Sciatic nerve (tissue), 2 donors: ENCODE measurements around the gene BMP7. TPM values are rescaled to one million over a fixed set of nuclear protein-coding genes. Genes with fewer than 3 reads are reported as not detected.

ENCODE experiments used
- ATAC-seq: fragments of 200-7000 bp; cut with Tn5 transposase; one replicate; pipeline ENCODE4 v1.9.1; 2020; ENCODE audit warnings: mild to moderate bottlenecking, moderate library complexity
- DNase-seq: peaks from one replicate; pipeline ENCODE4 v3.0.0-alpha.2; 2020; ENCODE audit warnings: low spot score
- intact Hi-C: fragments of 100-400 bp; cut with DNase I; formaldehyde crosslinking; loops from one replicate; pipeline ENCODE4 v1.14.2; 2022
- total RNA-seq: library from RNA; stranded (reverse); fragmentation: NEBNext Ultra II Directional; extraction: Animal tissue kit (Norgen Biotek cat#: 25700); gene quantifications from one replicate; pipeline ENCODE4 v1.2.1, GENCODE V29; 2021
- donor health status: DM: no; HTN: no; CAD: no.
- donor health status: DM: no; HTN: no; CAD: no.

Gene BMP7
- total RNA-seq, 1 donor from 2014 or later, result 17.3 TPM

DNA sequence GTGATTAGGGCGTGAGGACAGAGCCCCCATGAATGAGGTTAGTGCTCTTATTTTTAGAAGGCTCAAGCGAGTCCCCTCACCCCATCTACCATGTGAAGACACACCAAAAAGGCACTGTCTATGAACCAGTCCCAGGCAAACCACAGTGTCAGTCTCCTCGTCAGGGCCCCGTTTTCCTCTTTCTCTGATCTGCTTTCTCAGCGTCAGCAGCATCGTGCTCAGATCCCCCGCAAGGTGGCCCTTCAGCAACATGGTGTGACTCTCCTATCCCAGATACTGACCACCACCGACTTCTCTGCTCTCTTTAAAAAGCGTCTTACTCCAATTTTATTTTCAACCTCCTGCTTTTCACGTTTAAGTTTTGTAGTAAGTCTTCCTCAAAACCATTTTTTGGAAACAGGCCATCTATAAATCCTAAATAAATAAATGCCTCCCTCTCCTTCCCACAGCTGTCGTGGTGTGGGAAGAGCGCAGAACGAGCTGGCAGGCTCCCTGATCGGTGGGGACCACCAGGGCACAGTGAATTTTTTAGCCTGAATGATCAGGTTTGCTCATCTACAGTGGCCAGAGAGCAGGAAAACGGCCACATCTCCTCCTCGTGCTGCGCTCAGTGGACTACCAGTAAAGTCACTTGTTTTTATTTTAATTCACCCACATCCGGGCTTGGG, 113.1 kb downstream of the BMP7 start:
- ATAC-seq, result peak; percentile 28

DNA sequence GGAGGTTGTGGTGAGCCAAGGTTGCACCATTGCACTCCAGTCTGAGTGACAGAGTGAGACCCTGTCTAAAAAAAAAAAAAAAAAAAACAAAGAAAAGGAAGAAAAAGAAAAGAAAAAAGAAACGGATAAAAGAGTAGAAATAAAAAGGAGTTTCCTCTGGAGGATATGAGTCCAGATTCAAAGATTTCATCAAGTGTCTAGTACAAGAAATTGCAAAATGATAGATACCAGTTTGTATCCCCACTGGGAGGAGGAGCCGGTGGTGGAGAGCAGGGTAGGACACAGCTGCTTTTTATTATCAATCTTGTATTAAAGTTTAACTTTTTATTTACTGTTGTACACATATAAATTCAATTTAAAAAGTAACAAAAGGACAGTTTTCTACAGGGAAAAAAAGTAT, 113.9 kb downstream of the BMP7 start:
- no peak for DNase-seq
- intact Hi-C loops, result no loop called here
- no peak for ATAC-seq

More for the DNA sequence above, 113.1 kb downstream of the BMP7 start:
- intact Hi-C loops, result no loop called here
- no peak for DNase-seq

DNA sequence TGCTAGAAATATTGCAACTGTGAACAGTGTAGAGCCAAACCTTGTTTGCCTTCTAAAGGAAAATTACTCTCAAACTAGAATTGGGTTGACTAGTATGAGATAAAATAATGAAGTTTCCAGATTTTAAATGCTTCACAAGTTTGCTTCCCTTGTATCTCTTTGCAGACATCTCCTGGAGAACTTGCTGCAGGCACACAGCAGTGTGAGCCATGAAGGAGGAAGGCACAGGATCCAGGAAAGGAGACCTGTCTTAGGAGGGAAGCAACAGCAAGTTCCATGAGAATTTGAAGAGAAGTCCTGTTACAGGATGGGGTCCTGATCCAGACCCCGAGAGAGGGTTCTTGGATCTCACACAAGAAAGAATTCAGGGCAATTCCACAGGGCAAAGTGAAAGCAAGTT, 115.9 kb downstream of the BMP7 start:
- intact Hi-C loops, result no loop called here
- ATAC-seq, result no peak
- DNase-seq, result no peak

DNA sequence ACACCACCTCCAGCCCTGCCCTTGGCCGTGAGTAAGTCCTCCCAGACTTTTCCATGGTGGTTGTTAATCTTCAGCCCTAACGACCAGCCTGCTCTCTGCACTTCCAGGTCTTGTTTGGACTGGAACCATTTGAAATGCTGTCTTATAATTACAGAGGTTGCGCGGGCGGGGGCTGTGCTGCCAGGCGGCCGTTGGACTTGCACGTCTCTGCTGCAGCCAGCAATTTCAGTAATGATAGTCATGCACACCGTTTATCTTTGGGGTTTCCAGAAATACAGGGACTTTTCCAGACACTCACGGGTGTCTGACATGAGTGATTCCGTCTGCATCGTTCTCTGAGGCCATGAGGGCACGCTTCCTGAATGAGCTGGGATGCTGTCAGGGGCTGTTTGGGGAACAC, 118.2 kb downstream of the BMP7 start:
- intact Hi-C loops, result no loop called here
- no peak for ATAC-seq
- DNase-seq, result no peak

DNA sequence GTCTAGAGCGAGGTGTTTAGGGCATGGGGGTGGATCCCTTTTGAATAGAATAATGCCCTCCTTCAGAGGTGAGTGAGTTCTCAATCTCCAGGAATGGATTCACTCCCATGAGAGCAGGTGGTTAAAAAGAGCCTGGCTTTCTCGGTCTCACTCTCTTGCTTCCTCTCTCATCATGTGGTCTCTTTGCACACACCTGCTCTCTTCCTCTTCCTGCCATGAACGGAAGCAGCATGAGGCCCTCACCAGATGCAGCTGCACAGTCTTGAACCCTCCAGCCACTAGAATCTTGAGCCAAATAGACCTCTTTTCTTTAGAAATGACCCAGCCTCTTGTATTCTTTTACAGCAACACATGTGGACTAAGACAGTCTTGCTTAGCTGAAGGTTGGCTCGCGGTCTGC, 119.3 kb downstream of the BMP7 start:
- no peak for DNase-seq
- intact Hi-C loops, result no loop called here
- ATAC-seq, result no peak

DNA sequence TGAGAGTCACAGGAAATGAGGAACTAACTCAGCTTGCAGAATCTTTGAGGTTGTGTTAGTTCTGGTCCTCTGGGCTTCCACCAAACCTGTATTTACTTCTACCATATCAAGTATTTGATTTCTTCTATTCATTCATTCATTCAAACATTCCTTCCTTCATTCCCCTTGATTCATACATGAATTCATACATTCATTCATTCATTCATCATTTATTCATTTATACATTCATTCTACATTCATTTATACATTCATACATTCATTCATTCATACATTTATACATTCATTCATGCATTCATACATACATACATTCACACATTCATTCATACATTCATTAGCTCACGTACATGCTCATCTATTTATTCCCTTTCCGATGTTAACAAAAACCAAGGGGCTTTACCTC, 120.3 kb downstream of the BMP7 start:
- DNase-seq (no peak), ATAC-seq (no peak)
- intact Hi-C loops, result no loop called here

DNA sequence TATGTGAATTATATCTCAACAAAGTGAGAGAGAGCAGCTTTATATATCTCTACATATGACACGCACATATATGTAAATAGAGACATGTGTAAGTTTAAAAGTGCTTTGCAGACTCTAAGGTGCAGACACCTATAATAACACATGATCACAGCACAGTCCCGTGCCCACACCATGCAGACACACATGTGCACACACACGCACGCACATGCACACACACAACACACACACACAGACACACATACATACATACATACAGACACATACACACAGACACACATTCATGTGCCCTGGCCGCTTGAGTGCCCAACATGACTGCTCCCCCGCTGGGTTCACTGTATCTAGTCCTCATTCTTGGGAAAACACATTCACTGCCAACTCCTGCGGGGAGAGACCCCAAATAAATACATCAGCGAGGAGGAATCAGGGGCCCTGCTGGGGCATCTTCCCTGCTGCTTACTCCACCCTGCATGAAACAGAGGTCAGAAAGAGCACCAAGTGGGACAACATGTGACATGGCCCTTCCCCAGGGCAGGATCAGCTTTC, 121.3 kb downstream of the BMP7 start:
- intact Hi-C loops, result no loop called here

DNA sequence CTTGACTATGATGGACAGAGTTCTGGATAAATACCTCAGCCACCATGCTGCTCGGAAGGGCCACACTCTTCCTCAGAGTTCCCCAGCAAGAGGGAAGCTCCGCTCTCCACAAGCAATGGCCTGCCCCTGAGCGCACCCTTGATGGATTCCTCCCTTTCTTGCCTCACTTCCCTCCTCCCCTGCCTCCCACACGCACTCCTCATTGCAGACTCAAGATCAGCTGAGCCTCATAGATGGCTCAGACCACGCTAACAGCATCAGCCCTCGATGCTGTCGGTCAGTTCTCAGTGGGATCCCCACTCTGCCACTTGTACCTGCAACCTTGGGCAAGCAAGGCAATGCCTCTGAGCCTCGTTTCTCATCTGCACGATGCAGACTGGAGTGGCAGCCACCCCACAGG, 123.3 kb downstream of the BMP7 start:
- DNase-seq, result no peak
- no peak for ATAC-seq
- intact Hi-C loops, result no loop called here

More for the DNA sequence above, 121.3 kb downstream of the BMP7 start:
- ATAC-seq, result no peak
- no peak for DNase-seq

DNA sequence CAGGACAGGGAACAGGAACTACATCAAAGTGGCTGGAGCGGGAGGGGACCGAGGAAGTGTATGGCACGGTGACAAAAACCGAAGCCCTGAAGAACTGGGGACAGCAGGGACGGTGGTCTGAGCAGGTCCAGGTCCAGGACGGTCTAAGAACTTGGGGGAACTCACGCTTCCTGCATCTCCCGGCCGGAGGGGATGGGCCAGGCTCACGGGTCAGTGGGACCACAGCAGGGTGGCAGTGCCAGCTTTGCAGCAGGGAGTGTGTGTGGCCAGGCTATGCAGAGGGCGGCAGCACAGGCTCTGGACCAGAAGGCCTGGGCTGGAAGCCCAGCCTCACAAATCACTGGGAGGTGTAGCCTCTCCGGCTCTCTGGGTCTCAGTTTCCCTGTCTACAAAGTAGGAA, 123.8 kb downstream of the BMP7 start:
- intact Hi-C loops, result no loop called here
- no peak for DNase-seq
- ATAC-seq, result no peak

DNA sequence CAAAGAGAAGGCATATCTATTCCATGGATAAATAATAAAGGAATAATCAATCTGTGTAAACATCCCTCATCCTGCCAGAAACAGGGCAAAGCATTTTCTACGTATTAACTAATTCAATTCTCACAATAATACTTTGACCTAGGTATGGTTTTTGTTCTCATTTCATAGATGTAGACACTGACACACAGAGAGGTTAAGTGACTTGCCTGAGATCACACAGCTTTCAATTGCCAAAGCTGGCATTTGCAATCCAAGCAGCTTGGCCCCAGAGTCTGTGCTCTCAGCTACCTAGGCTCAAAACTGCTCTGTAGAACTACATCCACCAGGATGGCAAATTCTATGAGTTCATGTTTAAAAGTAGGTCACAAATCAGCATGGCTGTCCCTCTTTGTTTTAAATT, 124.9 kb downstream of the BMP7 start:
- intact Hi-C loops, result no loop called here
- DNase-seq (no peak), ATAC-seq (no peak)

DNA sequence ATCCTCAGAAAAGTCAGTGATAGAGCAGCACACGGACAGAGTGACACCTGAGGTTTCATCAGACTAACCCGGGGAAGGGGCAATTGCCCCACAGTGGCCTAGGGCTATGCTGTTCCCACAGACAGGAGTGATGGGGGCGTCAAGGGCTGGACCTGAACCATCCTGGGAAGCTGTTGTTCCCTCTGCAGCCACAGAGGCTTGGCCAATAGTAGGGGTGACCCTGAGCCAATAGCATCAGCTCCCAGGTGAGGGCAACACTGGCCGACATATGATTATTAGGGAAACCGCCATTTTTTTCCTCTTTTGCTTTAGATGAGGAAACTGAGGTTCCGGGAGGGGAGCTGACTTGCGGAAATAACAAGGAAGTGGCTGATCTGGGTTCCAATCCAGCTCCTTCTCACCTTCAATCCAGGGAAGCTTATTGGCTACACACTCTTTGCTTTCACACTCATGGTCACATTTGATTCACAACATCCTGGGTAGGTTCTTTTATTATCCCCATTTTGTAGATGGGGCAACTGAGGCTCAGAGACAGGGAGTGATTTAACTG, 126.0 kb downstream of the BMP7 start:
- intact Hi-C loops, result no loop called here
- no peak for DNase-seq
- no peak for ATAC-seq

DNA sequence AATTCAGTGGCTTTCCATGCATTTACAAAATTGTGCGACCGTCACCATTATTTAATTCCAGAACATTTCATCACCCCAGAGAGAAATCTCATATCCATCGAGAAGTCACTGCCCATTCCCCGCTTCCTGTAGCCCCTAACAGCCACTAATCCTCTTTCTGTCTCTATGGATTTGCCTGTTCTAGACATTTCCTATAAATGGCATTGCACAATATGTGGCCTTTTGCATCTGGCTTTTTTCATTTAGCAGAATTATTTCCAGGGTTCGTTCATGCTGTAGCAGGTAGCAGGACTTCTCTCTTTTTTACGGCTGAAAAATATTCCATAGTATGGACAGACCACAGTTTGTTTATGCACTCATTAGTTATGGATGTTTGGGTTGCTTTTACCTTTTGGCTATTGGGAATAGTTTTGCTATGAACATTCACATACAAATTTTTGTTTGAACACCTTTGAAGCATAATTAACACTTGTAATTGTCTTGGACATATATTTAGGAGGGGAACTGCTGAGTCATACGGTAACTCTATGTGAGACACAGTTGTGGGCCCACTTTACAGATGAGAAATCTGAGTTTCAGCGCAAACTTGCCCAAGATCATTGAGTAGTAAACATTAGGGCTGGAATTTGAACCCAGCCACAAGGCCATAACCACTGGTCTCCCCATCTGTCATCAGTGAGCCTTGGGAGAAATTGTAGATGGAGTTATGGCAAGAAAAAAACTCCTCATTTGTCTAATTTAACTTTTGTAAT, 126.9 kb downstream of the BMP7 start:
- ATAC-seq (no peak), DNase-seq (no peak)
- intact Hi-C loops, result no loop called here

DNA sequence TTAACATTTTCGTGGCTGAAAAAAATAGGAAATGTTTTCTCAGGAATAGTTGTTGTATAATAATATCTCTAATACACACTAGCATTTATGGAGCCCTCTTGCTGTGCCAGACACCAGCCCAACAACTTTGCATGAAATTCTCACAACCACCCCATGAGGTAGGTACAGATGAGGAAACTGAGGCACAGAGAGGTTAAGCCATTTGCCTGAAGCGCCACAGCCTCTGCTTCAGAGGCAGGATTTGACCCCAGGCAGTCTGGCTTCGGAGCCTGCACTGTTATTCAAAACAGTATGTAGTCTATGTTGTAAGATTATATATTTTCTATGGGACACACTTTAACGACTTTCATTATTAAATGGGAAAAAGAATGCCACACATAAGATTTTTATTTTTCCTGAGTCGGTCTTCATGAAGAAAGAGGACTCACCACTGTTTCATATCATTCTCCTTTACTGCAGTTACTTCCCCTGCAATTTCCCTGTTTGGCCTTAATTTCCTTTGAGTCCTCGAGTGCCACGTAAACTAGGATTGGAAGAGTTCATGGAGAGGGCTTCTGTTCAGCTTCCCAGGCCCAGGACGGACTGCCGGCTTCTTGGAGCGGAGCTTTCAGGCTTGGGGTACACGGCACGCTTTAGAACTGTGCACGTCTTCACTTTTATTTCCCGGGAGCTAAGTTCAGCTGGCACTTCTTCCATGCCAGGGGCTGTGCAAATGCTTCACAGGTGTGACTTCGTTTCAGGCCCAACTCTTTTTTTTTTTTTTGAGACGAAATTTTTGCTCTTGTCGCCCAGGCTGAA, 128.0 kb downstream of the BMP7 start:
- no peak for DNase-seq
- no peak for ATAC-seq
- intact Hi-C loops, result no loop called here

DNA sequence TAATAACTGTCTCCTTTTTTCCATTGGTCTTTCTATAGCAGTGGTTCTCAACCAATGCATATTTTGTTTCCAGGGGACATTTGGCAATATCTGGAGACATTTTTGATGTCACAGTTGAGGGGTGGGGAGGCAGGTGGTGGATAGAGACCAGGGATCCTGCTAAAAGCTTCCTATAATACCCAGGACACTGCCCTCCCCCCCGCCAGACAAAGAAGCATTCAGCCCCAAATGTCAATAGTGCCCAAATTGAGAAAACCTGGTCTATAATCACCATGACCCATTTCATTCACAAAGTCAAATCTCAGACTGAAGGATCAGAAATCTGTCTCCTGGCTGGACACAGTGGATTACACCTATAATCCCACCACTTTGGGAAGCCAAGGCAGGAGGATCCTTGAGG, 128.8 kb downstream of the BMP7 start:
- DNase-seq (no peak), ATAC-seq (no peak)
- intact Hi-C loops, result no loop called here

DNA sequence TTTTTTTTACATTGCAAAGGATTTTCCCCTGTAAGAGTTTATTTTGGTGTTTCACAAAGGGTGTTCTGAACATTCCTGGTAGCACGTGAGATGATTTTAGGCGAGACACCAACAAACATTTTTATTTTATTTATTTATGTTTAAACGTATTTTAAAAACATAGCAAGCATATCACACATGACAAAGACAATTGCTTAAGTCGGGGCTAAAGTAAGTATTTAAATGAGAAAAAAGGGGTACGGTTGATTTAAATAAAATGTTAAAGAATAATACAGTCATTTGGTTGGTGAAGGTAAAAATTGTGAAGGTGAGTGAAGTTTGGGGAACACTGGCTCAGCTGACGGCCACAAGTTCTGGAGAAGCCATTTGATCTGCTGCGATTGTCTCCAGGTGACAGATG, 129.7 kb downstream of the BMP7 start:
- DNase-seq (no peak), ATAC-seq (no peak)
- intact Hi-C loops, result no loop called here

DNA sequence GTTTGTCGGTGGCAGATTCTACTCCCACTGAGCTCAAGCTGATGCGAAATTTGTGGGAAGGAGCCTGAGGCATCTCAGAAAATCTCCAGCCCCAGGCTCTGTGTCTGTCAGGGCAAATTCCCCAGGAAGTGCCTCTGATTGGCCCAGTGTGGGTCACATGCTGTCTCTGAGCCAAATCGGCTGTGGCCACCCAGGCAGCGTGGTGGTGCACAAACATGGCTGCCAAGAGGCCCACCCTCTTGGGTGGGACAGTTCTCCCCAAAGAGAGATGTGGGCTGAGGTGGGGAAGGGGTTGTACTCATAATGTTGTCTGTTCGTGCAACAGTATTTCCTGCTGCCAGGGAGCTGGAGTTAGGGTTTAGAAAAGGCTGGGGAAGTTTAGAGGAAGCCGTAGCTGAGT, 130.6 kb downstream of the BMP7 start:
- intact Hi-C loops, result no loop called here
- DNase-seq (no peak), ATAC-seq (no peak)

DNA sequence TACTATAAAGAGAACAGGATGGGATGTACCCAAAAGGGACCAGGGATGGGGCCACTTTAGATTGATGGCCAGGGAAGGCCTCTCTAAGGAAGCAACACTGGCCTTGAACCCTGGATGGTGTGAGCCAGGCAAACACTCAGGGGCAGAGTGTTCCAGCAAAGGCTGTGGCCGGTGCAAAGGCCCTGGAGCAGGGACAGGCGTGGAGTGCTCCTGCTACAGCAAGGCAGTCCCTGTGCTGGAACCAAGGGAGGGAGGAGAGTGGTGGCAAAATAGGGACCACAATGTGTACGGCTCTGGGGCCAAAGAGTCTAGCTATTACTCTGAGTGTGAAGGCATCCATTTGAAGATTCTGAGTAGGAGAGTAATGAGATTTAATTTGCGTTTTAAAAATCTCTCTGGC, 131.6 kb downstream of the BMP7 start:
- ATAC-seq (no peak), DNase-seq (no peak)
- intact Hi-C loops, result no loop called here

DNA sequence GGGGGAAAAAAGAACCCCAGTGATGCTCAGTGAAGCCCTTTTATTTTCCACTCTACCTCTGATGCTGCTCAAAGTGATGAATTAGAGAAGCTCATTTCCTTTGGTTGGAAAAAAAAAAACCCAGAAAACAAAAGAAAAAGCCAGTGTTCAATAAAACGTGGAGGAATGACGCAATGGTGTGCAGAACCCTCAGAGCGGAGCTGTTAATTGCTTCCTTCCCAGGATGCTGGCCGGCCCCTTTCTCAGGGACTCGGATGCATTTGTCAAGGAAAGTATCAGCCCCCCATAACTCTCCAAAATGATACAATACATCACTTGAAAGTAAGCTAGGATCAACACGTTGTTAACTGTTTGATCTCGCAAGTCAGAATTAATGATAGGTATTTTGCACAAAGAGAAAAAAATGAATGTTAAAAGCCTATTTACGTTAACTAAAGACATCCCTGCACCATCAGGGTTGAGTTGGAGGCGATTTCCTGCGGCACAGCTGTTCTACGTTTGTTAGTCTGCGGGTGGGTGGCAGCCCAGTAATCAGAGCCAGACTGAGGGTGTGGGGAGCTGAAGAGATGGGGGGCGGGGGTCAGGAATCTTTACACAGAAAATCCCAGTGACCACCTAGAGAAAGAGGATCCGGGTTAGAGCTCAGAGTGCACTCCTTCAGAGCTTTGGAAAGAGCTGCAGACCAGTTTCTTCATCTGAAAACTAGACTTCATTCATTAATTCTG, 132.4 kb downstream of the BMP7 start:
- peak; percentile 68 for ATAC-seq
- DNase-seq, result no peak
- intact Hi-C loops, result no loop called here
